ENCODE results near the gene FECH. TPM values are rescaled to one million over a fixed set of nuclear protein-coding genes. Genes with fewer than 3 reads are reported as not detected.

The FECH gene
- total and polyA plus RNA-seq, 9 of the 15 experiments (the other 6 are each of a cell fraction or from before 2014, with no cell fraction given): 19.8 to 170 (median 56.8) TPM

GRCh38 chr18:57581301-57581934 is 5.1 kb downstream of the FECH start:
- Histone ChIP-seq H3K9me3 (replicated peaks; ENCODE audit: control insufficient read depth, insufficient read depth, low read depth, low read length) (no peaks in the 10 kb centered on the region), H3K9ac (ENCODE audit: insufficient read depth in 1 of 2, low read depth in 2 of 2, low read length in 2 of 2) (no peak overlapping the region), H3K4me2 (ENCODE audit: insufficient read depth, low read length) (no peak overlapping the region), H3K79me2 (ENCODE audit: control insufficient read depth, insufficient read depth, low read length) (peaks cover 69% of the 10 kb centered on the region), H4K20me1 (replicated peaks; ENCODE audit: control insufficient read depth, insufficient read depth, low read length) (0 out of 2 replicates have a peak, but pooled peaks cover 3% of the 10 kb centered on the region), H3K27ac (ENCODE audit: extremely low read depth, low read depth, low read length) (no peak overlapping the region; the same call in 2 of the 3 replicates), H2AFZ (ENCODE audit: low read depth, low read length) (no peak overlapping the region), H3K4me1 (replicated peaks in 1 of 2; ENCODE audit: control insufficient read depth in 2 of 2, insufficient read depth in 2 of 2, low read length in 2 of 2) (peaks cover 13 to 18% of the 10 kb centered on the region in 2 experiments; a peak in 4 of 5 replicates), H3K9me1 (ENCODE audit: control insufficient read depth, insufficient read depth, low read length) (peaks cover 4% of the 10 kb centered on the region), H3K4me3 (no peak overlapping the region), H3K36me3 (ENCODE audit: control insufficient read depth, insufficient read depth, low read length) (peaks cover 57% of the 10 kb centered on the region), H3K27me3 (ENCODE audit: control insufficient read depth in 2 of 2, insufficient read depth in 2 of 2, low read length in 2 of 2) (no peaks in the 10 kb centered on the region)
- TF ChIP-seq AFF1 (IDR thresholded peaks at IDR 0.05; ENCODE audit: low read depth in 1 of 2, partially characterized antibody in 2 of 2): no peak
- ChIA-PET CTCF (ENCODE audit: low intra/inter-chr PET ratio) (no interaction called here), POLR2A (interaction anchor here (1.0 kb wide), 1 partner anchor 10 kb away, joined by 3 read pairs; no protein-coding TSS in a partner anchor)
- BruUV-seq (replicated peaks): no TSS peak
- DNase-seq (ENCODE audit: extremely low read depth in 1 of 4, low spot score in 3 of 4) (no peak), FAIRE-seq (no peak), ATAC-seq (no peak)
- in situ Hi-C loops (cut with MboI): no loop called here
- 74% methylated on average over 3 of the region's 5 CpGs for WGBS (ENCODE audit: insufficient coverage, low coverage, missing lambda C conversion rate)
- intact Hi-C loops (cut with micrococcal nuclease): no loop called here
